Trophoblast cell (in vitro differentiated cells and primary cell): Measurements from ENCODE around the gene PRDM1.

ENCODE experiments used
- DNase-seq, 2 donors: peaks; one replicate each; pipeline ENCODE4 v3.0.0-alpha.2; 2016
- H2AFZ ChIP-seq: 2 replicates; pipeline ENCODE4 v1.6.1; 2013; ENCODE audit warnings: low read length, moderate library complexity, mild to moderate bottlenecking; ENCODE audit not compliant: insufficient read depth, poor library complexity
- H2AK5ac ChIP-seq: 2 replicates; pipeline ENCODE4 v1.6.1; 2013; ENCODE audit warnings: mild to moderate bottlenecking, low read length
- H2BK120ac ChIP-seq: 2 replicates; pipeline ENCODE4 v1.6.1; 2013; ENCODE audit warnings: low read length, mild to moderate bottlenecking, moderate library complexity; ENCODE audit not compliant: insufficient read depth, poor library complexity
- H2BK12ac ChIP-seq: 2 replicates; pipeline ENCODE4 v1.6.1; 2013; ENCODE audit warnings: mild to moderate bottlenecking, low read length, moderate library complexity
- H2BK5ac ChIP-seq: 2 replicates; pipeline ENCODE4 v1.6.1; 2013; ENCODE audit warnings: low read length, low read depth, moderate library complexity, mild to moderate bottlenecking; ENCODE audit not compliant: poor library complexity
- H3K14ac ChIP-seq: 2 replicates; pipeline ENCODE4 v1.6.1; 2013; ENCODE audit warnings: mild to moderate bottlenecking, low read length
- H3K18ac ChIP-seq: 2 replicates; pipeline ENCODE4 v1.6.1; 2013; ENCODE audit warnings: mild to moderate bottlenecking, low read length
- H3K23ac ChIP-seq: 2 replicates; pipeline ENCODE4 v1.6.1; 2013; ENCODE audit warnings: low read length
- H3K27ac ChIP-seq: 2 replicates; pipeline ENCODE4 v1.5.1; 2013; ENCODE audit warnings: low read depth, mild to moderate bottlenecking, inconsistent platforms, low read length, moderate library complexity
- H3K27me3 ChIP-seq: 2 replicates; pipeline ENCODE4 v1.6.1; 2013; ENCODE audit warnings: inconsistent platforms, mild to moderate bottlenecking, low read length, moderate library complexity; ENCODE audit not compliant: insufficient read depth
- H3K36me3 ChIP-seq, 2 experiments: 1 replicate in 1 of 2; 2 replicates in 1 of 2; pipeline ENCODE4 v1.6.1; 2013; ENCODE audit warnings: low read length in 2 of 2, mild to moderate bottlenecking in 2 of 2, moderate library complexity in 1 of 2; ENCODE audit not compliant: insufficient read depth in 2 of 2, control insufficient read depth in 1 of 2
- H3K4ac ChIP-seq: 2 replicates; pipeline ENCODE4 v1.6.1; 2013; ENCODE audit warnings: low read depth, mild to moderate bottlenecking, low read length, moderate library complexity
- H3K4me1 ChIP-seq, 2 experiments: 1 replicate in 1 of 2; 2 replicates in 1 of 2; pipeline ENCODE4 v1.6.1; 2013; ENCODE audit warnings: low read length in 2 of 2, mild to moderate bottlenecking in 2 of 2, moderate library complexity in 1 of 2; ENCODE audit not compliant: insufficient read depth in 2 of 2, control insufficient read depth in 1 of 2
- H3K4me2 ChIP-seq: 2 replicates; pipeline ENCODE4 v1.6.1; 2013; ENCODE audit warnings: inconsistent platforms, mild to moderate bottlenecking, low read length, moderate library complexity
- H3K4me3 ChIP-seq: 2 replicates; pipeline ENCODE4 v1.5.1; 2013; ENCODE audit warnings: mild to moderate bottlenecking, low read depth, low read length, inconsistent platforms
- H3K79me1 ChIP-seq: one replicate; pipeline ENCODE4 v1.6.1; 2013; ENCODE audit warnings: low read length
- H3K79me2 ChIP-seq: 2 replicates; pipeline ENCODE4 v1.6.1; 2013; ENCODE audit warnings: low read length, mild to moderate bottlenecking; ENCODE audit not compliant: control insufficient read depth, insufficient read depth, poor library complexity
- H3K9ac ChIP-seq: 2 replicates; pipeline ENCODE4 v1.6.1; 2013; ENCODE audit warnings: mild to moderate bottlenecking, low read length
- H3K9me3 ChIP-seq: 2 replicates; pipeline ENCODE4 v1.6.1; 2013; ENCODE audit warnings: low read depth, mild to moderate bottlenecking, control low read depth, inconsistent platforms, low read length; ENCODE audit not compliant: insufficient read depth
- H4K12ac ChIP-seq: 2 replicates; pipeline ENCODE4 v1.6.1; 2013; ENCODE audit warnings: low read depth, mild to moderate bottlenecking, low read length, moderate library complexity
- H4K8ac ChIP-seq: 2 replicates; pipeline ENCODE4 v1.6.1; 2013; ENCODE audit warnings: low read depth, mild to moderate bottlenecking, low read length, moderate library complexity
- H4K91ac ChIP-seq: one replicate; pipeline ENCODE4 v1.6.1; 2013; ENCODE audit warnings: low read depth, mild to moderate bottlenecking, low read length, moderate library complexity
- WGBS: extraction: QIAGEN DNeasy Blood & Tissue Kit; methylation state at CpG from one replicate; pipeline ENCODE4 v1.1.7; 2013; ENCODE audit warnings: missing lambda C conversion rate; ENCODE audit not compliant: insufficient read length, insufficient coverage; ENCODE audit errors: extremely low coverage; 5-methylcytosine and 5-hydroxymethylcytosine counted together

The PRDM1 gene

DNA sequence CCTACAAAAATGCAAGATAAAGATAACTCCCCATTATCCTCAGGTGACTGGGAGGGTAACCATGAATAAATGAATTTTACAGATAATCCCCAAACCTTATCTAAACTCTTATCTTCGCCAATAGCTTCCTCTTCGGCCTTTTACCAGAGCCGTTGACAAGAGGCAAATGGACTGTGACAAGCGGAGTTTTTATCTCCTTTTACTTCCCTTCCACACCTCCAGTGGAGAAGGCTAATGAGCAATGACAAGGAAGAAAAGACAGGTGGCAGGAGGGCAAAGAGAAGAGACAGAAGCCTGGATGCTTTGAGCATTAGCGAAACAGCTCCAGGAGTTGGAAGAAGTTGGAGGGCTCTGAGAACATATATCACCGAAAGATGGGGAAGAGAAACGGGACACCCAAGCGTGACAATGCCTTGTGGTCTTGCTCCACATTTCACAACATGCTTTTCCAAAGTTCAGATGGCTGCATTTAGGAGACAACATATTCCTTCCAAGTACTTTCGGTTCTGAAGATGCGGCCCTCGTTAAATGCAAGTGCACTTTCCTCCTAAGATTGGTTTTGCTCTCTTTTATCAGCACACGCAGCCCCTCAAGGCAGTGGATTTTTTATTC lies 69.2 kb downstream of the PRDM1 start:
- H3K27ac ChIP-seq = no peak overlapping the region
- no peak overlapping the region for H3K4me2 ChIP-seq
- no peaks in the 10 kb centered on the region for H3K79me2 ChIP-seq
- no peak overlapping the region for H3K18ac ChIP-seq
- H3K23ac ChIP-seq = no peak overlapping the region
- no peak overlapping the region for H3K4me3 ChIP-seq
- no peak for DNase-seq
- H2BK120ac ChIP-seq = no peak overlapping the region
- H2AFZ ChIP-seq = no peak overlapping the region
- no peaks in the 10 kb centered on the region for H3K4me1 ChIP-seq
- no peak overlapping the region for H3K9ac ChIP-seq
- H2BK5ac ChIP-seq = no peak overlapping the region
- H3K14ac ChIP-seq = no peak overlapping the region
- no CpG with 5 or more reads among the region's 12 CpGs for WGBS
- H4K91ac ChIP-seq = no peak overlapping the region
- no peaks in the 10 kb centered on the region for H3K36me3 ChIP-seq
- no peak overlapping the region for H3K4ac ChIP-seq
- H2BK12ac ChIP-seq = no peak overlapping the region
- no peak overlapping the region for H2AK5ac ChIP-seq
- no peak overlapping the region for H4K8ac ChIP-seq
- H3K27me3 ChIP-seq = no peaks in the 10 kb centered on the region
- no peaks in the 10 kb centered on the region for H3K9me3 ChIP-seq
- no peaks in the 10 kb centered on the region for H3K79me1 ChIP-seq
- no peak overlapping the region for H4K12ac ChIP-seq

DNA sequence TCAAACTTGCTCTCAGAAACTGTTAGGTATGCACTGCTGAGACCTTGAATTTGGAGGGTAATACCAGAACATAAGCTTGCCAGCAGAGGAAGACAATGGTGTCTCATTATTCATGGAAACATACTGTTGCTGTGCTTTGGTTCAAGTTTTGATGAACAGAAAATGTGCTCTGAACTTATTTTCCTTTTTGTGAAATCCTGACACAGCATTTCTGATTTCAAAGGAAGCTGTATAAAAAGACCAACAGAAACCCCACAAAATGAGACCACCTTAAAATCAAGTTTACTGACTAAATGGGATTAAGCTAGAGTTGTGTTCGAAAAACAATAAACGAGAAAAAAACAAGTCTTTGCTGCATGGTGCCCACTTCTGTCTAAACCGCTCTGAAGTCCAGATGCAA lies 70.3 kb downstream of the PRDM1 start:
- Histone ChIP-seq H3K27ac (no peak overlapping the region), H3K4me2 (no peak overlapping the region), H2BK120ac (no peak overlapping the region), H3K27me3 (no peaks in the 10 kb centered on the region), H3K4me3 (no peak overlapping the region), H3K23ac (no peak overlapping the region), H3K4ac (no peak overlapping the region), H3K9ac (no peak overlapping the region), H2BK5ac (no peak overlapping the region), H3K79me1 (no peaks in the 10 kb centered on the region), H3K18ac (no peak overlapping the region), H4K12ac (no peak overlapping the region), H4K91ac (no peak overlapping the region), H3K36me3 (no peaks in the 10 kb centered on the region), H3K14ac (no peak overlapping the region), H3K9me3 (no peaks in the 10 kb centered on the region), H2AK5ac (no peak overlapping the region), H4K8ac (no peak overlapping the region), H2BK12ac (no peak overlapping the region), H3K4me1 (no peaks in the 10 kb centered on the region), H3K79me2 (no peaks in the 10 kb centered on the region), H2AFZ (no peak overlapping the region)
- DNase-seq = no peak
- WGBS = no CpG with 5 or more reads among the region's 3 CpGs

DNA sequence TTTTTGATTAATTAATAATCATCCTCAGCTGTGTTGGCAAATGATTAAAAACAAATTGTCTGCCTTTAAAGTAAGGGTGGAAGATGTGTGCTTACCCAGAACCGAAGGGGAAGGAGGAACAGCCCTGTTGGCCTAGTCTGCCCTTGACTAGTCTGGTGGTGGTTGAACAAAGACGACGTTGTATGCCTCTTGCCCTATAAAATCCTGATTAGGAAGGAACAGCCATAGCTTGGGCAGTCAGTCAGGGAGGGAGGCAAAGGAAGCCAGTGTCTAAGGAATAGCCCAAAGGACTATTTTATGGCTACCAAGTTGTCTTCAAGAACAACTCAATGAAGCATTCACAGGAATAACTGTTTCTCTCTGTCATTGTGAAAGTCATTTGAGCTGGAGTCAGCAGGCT lies 70.7 kb downstream of the PRDM1 start:
- no CpG with 5 or more reads among the region's 3 CpGs for WGBS
- Histone ChIP-seq H3K18ac (no peak overlapping the region), H2AK5ac (no peak overlapping the region), H2AFZ (no peak overlapping the region), H4K12ac (no peak overlapping the region), H3K4me3 (no peak overlapping the region), H3K9me3 (no peaks in the 10 kb centered on the region), H2BK5ac (no peak overlapping the region), H3K36me3 (no peaks in the 10 kb centered on the region), H4K8ac (no peak overlapping the region), H3K23ac (no peak overlapping the region), H3K4me1 (no peaks in the 10 kb centered on the region), H3K4ac (no peak overlapping the region), H3K79me1 (no peaks in the 10 kb centered on the region), H2BK12ac (no peak overlapping the region), H3K27me3 (no peaks in the 10 kb centered on the region), H3K14ac (no peak overlapping the region), H3K79me2 (no peaks in the 10 kb centered on the region), H3K27ac (no peak overlapping the region), H4K91ac (no peak overlapping the region), H2BK120ac (no peak overlapping the region), H3K4me2 (no peak overlapping the region), H3K9ac (no peak overlapping the region)
- no peak for DNase-seq

DNA sequence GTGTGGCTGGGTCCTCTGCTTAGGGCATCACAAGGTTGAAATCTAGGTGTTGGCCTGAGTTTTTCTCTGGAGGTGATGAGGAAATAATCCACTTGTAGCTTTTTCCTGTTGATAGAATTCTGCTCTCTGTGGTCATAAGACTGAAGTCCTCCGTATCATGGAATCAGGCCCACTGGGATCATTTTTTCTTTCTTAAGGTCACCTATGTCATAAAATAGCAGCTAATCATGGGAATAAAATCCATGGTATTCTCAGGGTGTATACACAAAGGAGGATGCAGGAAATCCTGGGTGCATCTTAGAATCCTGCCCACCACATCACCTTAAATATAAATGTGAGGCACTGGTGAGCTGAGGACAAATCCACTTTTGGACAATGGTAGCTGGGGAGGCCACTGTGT lies 72.7 kb downstream of the PRDM1 start:
- no CpG with 5 or more reads among the region's 1 CpG for WGBS

More for the DNA sequence above, 72.7 kb downstream of the PRDM1 start:
- Histone ChIP-seq H3K14ac (no peak overlapping the region), H3K79me2 (no peaks in the 10 kb centered on the region), H2BK5ac (no peak overlapping the region), H3K4me3 (no peak overlapping the region), H3K4me1 (no peaks in the 10 kb centered on the region), H2BK12ac (no peak overlapping the region), H3K18ac (no peak overlapping the region), H3K79me1 (no peaks in the 10 kb centered on the region), H2AFZ (no peak overlapping the region), H3K9ac (no peak overlapping the region), H3K9me3 (no peaks in the 10 kb centered on the region), H3K23ac (no peak overlapping the region), H3K4me2 (no peak overlapping the region), H2AK5ac (no peak overlapping the region), H4K91ac (no peak overlapping the region), H3K27me3 (no peaks in the 10 kb centered on the region), H2BK120ac (no peak overlapping the region), H3K4ac (no peak overlapping the region), H4K12ac (no peak overlapping the region), H4K8ac (no peak overlapping the region), H3K36me3 (no peaks in the 10 kb centered on the region), H3K27ac (no peak overlapping the region)
- DNase-seq = no peak
